Hepatocyte (in vitro differentiated cells): ENCODE measurements around the gene CA14. TPM values are rescaled to one million over a fixed set of nuclear protein-coding genes. Genes with fewer than 3 reads are reported as not detected.
A peak's percentile ranks its signal among the peaks of the same experiment; 100 is the strongest.

ENCODE experiments used
- DNase-seq: peaks from one replicate; pipeline ENCODE4 v3.0.0-alpha.2; 2016; ENCODE audit warnings: low spot score
- H2AFZ ChIP-seq: fragments of 200-600 bp; sonication (generic); 2 replicates; pipeline ENCODE4 v1.6.0; 2016; ENCODE audit warnings: antibody characterized with exemption, mild to moderate bottlenecking
- H3K27ac ChIP-seq: fragments of 200-600 bp; sonication (generic); 2 replicates; pipeline ENCODE4 v1.5.1; 2016; ENCODE audit warnings: mild to moderate bottlenecking
- H3K27me3 ChIP-seq: fragments of 200-600 bp; sonication (generic); 2 replicates; pipeline ENCODE4 v1.6.1; 2016
- H3K36me3 ChIP-seq: fragments of 200-600 bp; sonication (generic); replicated peaks from 2 replicates; pipeline ENCODE4 v1.5.1; 2016; ENCODE audit warnings: low read depth; ENCODE audit not compliant: insufficient read depth
- H3K4me1 ChIP-seq: fragments of 200-600 bp; sonication (generic); 2 replicates; pipeline ENCODE4 v1.5.1; 2016; ENCODE audit warnings: mild to moderate bottlenecking, moderate library complexity; ENCODE audit not compliant: insufficient read depth
- H3K4me2 ChIP-seq: fragments of 200-600 bp; sonication (generic); 2 replicates; pipeline ENCODE4 v1.6.0; 2016
- H3K4me3 ChIP-seq: fragments of 200-600 bp; sonication (generic); 2 replicates; pipeline ENCODE4 v1.5.1; 2016; ENCODE audit warnings: mild to moderate bottlenecking
- H3K79me2 ChIP-seq: fragments of 200-600 bp; sonication (generic); 2 replicates; pipeline ENCODE4 v1.6.0; 2017; ENCODE audit warnings: mild to moderate bottlenecking
- H3K9me2 ChIP-seq: fragments of 200-600 bp; sonication (generic); replicated peaks from 2 replicates; pipeline ENCODE4 v1.6.0; 2017; ENCODE audit warnings: mild to moderate bottlenecking; ENCODE audit not compliant: insufficient read depth
- H3K9me3 ChIP-seq: fragments of 200-600 bp; sonication (generic); 2 replicates; pipeline ENCODE4 v1.5.1; 2016; ENCODE audit warnings: low read depth, mild to moderate bottlenecking
- H4K20me1 ChIP-seq: fragments of 200-600 bp; sonication (generic); 2 replicates; pipeline ENCODE4 v1.6.0; 2016; ENCODE audit warnings: mild to moderate bottlenecking; ENCODE audit not compliant: insufficient read depth, poor library complexity, severe bottlenecking
- EZH2 ChIP-seq: fragments of 200-600 bp; sonication (generic); IDR thresholded peaks from 2 replicates; pipeline ENCODE4 v1.6.1; 2016; ENCODE audit warnings: antibody characterized with exemption, mild to moderate bottlenecking, borderline replicate concordance
- EZH2phosphoT487 ChIP-seq: fragments of 200-600 bp; sonication (generic); IDR thresholded peaks from one replicate; pipeline ENCODE4 v1.6.1; 2018; ENCODE audit warnings: antibody characterized with exemption, mild to moderate bottlenecking, low read depth, moderate library complexity; ENCODE audit not compliant: unreplicated experiment, severe bottlenecking
- WGBS: methylation state at CpG from one replicate; pipeline ENCODE4 v1.1.6; 2016; ENCODE audit warnings: low lambda C conversion rate; ENCODE audit errors: missing lambda C conversion rate; 5-methylcytosine and 5-hydroxymethylcytosine counted together
- polyA plus RNA-seq: library from polyadenylated mRNA; unstranded; fragments of >200 nt; fragmentation: Nextera tagmentation; extraction: Ambion mirVana; gene quantifications from 2 replicates; pipeline ENCODE4 v1.2.1, GENCODE V29; 2016
- total RNA-seq: library from RNA; depleted of rRNA; stranded (reverse); fragments of >200 nt; gene quantifications from 2 replicates; pipeline ENCODE4 v1.2.3, GENCODE V29; 2014
- TF ChIP-seq, protein P1 (sequence below): fragments of 200-600 bp; sonication (generic); IDR thresholded peaks from 2 replicates; pipeline ENCODE4 v1.5.1; 2016; ENCODE audit warnings: antibody characterized with exemption, mild to moderate bottlenecking; ENCODE audit not compliant: poor library complexity

CA14 gene
- total and polyA plus RNA-seq, 2 experiments from 2014 or later: 4.6 to 7.3 TPM

DNA sequence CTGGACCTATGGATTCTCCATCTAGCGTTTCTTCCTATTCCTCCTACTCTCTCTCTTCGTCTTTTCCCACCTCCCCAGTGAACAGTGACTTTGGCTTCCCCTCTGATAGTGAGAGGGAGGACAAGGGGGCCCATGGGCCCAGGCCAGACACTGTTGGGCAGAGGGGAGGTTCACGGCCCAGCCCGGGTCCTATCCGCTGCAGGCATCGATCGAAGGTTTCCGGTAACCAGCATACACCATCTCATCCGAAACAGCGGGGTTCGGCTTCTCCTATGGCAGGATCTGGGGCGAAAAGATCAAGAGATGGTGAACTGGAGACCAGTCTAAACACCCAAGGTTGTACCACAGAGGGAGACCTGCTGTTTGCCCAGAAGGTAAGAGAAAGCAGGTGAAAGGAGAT lies 25.7 kb downstream of the CA14 start:
- no peak overlapping the region for H2AFZ ChIP-seq
- H3K9me2 ChIP-seq: no peaks in the 10 kb centered on the region
- H3K4me1 ChIP-seq: no peaks in the 10 kb centered on the region
- H3K27me3 ChIP-seq: no peaks in the 10 kb centered on the region
- 93% methylated on average over 12 of the region's 12 CpGs for WGBS
- H3K9me3 ChIP-seq: no peaks in the 10 kb centered on the region
- no peak for TF ChIP-seq EZH2phosphoT487
- no peak for TF ChIP-seq EZH2
- TF ChIP-seq, protein P1, sequence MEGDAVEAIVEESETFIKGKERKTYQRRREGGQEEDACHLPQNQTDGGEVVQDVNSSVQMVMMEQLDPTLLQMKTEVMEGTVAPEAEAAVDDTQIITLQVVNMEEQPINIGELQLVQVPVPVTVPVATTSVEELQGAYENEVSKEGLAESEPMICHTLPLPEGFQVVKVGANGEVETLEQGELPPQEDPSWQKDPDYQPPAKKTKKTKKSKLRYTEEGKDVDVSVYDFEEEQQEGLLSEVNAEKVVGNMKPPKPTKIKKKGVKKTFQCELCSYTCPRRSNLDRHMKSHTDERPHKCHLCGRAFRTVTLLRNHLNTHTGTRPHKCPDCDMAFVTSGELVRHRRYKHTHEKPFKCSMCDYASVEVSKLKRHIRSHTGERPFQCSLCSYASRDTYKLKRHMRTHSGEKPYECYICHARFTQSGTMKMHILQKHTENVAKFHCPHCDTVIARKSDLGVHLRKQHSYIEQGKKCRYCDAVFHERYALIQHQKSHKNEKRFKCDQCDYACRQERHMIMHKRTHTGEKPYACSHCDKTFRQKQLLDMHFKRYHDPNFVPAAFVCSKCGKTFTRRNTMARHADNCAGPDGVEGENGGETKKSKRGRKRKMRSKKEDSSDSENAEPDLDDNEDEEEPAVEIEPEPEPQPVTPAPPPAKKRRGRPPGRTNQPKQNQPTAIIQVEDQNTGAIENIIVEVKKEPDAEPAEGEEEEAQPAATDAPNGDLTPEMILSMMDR: no peak
- no peaks in the 10 kb centered on the region for H4K20me1 ChIP-seq
- H3K36me3 ChIP-seq: no peaks in the 10 kb centered on the region
- no peak overlapping the region for H3K27ac ChIP-seq
- H3K4me2 ChIP-seq: peak overlapping the region; percentile 84
- H3K4me3 ChIP-seq: no peak overlapping the region
- DNase-seq: no peak
- no peaks in the 10 kb centered on the region for H3K79me2 ChIP-seq

DNA sequence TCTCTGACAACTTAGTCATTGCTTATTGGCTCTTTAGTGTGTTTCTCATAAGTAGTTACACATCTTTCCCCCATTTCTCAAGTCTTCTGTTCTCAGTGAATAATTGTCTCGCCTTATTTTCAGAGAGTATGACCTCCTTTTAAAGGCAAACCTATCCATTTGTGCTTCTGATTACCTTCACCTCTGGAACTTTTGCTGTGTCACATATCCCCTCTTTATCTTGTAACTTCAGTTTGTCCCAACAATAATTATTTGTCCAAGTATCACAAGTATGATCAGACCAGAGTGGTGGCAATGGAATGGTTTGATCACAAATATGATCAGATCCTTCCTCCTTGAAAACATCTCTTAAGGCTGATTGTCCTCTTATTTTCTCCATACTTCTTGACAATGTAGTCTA lies 30.8 kb downstream of the CA14 start:
- no peak overlapping the region for H3K4me2 ChIP-seq
- H3K79me2 ChIP-seq: peaks cover 6% of the 10 kb centered on the region
- DNase-seq: no peak
- no peaks in the 10 kb centered on the region for H4K20me1 ChIP-seq
- no peak overlapping the region for H3K4me3 ChIP-seq
- WGBS: 95% methylated on average over 1 of the region's 1 CpG
- TF ChIP-seq, protein P1: no peak
- TF ChIP-seq EZH2 (no peak), EZH2phosphoT487 (no peak)
- peaks cover 5% of the 10 kb centered on the region for H3K4me1 ChIP-seq
- H3K36me3 ChIP-seq: no peaks in the 10 kb centered on the region
- no peak overlapping the region for H3K27ac ChIP-seq
- H3K27me3 ChIP-seq: no peaks in the 10 kb centered on the region
- H3K9me3 ChIP-seq: no peaks in the 10 kb centered on the region
- no peaks in the 10 kb centered on the region for H3K9me2 ChIP-seq
- H2AFZ ChIP-seq: no peak overlapping the region

DNA sequence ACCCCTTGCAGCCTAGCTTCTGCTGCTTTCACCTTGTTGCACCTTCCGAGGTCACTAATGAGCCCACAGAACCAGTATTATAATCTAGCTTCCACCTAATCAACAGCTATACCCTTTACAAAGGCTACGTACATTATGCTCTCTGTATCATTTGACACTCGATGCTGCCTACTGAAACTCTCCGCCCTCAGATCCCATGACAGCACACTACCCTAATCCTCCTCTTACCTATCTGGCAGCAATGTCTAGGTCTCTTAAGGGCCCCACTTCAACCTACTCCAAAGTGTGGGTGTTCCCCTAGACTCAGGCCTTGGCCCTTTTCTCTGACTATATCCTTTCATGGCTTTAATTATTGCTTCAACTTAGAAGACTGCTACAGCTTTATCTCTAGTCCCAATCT lies 31.2 kb downstream of the CA14 start:
- Histone ChIP-seq H3K79me2 (peaks cover 6% of the 10 kb centered on the region), H3K9me2 (no peaks in the 10 kb centered on the region), H3K27ac (no peak overlapping the region), H3K36me3 (no peaks in the 10 kb centered on the region), H3K4me2 (no peak overlapping the region), H3K9me3 (no peaks in the 10 kb centered on the region), H3K4me1 (peaks cover 6% of the 10 kb centered on the region), H3K27me3 (no peaks in the 10 kb centered on the region), H3K4me3 (no peak overlapping the region), H4K20me1 (no peaks in the 10 kb centered on the region), H2AFZ (no peak overlapping the region)
- TF ChIP-seq, protein P1: no peak
- no peak for TF ChIP-seq EZH2phosphoT487
- TF ChIP-seq EZH2: no peak
- DNase-seq: no peak
- WGBS: 89% methylated on average over 4 of the region's 4 CpGs
